HG02943 (cell line): Measurements from ENCODE around the gene VSTM4.

Experiments used
- ATAC-seq: cut with Tn5 transposase; IDR thresholded peaks from one replicate; pipeline ENCODE4 v1.9.1; 2021; ENCODE audit warnings: mild to moderate bottlenecking, low read depth, moderate library complexity; ENCODE audit not compliant: unreplicated experiment

Gene VSTM4

DNA sequence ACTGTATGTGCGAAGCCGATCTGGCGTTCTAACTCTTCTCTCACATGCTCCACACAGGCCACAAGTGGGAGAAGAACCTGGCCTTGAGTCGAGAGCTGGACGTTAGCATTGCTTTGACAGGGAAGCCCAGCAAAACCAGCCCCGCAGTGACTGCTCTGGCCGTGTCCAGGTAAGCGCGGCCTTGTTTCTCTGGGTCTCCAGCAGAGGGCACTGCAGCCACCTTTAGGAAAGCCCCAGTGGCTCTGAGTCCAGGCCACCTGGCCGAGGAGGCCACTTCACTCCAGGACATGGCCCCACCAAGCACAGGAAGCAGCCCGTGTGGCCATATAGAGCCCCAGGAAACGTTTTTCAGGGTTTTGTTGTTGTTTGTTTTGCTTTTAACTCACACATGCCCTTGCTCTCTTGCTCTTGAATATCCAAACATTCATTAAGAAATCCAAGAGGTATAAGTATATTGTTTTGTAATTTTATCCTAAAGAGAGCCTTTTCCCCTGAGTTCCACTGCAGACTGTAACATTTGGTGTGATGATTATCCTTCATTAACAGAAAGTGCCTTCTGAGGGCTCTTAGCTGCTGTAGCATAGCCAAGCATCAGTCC lies 133.9 kb downstream of the VSTM4 start:
- no peak for ATAC-seq

DNA sequence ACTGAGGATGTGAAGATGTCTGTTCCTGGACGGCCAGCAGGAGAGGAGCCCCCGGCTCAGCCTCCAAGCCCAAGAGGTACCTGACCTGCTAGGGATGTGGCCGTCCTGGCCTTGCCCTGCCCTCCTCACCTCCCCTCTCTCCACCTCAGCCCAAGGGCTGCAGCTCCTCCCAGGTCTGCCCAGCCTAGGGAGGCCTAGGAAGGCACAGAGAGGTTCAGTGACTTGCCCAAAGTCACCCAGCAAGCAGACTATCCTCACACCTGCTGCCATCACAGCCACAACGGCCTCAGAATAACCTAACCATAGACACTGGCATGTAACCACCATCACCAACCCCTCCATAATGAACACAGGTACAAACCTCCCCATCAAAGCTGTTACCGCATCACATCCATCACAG lies 137.0 kb downstream of the VSTM4 start:
- ATAC-seq: no peak

- no peak for ATAC-seq
Observed at GRCh38 chr10:48976196-48976595, 139.1 kb downstream of the VSTM4 start.

DNA sequence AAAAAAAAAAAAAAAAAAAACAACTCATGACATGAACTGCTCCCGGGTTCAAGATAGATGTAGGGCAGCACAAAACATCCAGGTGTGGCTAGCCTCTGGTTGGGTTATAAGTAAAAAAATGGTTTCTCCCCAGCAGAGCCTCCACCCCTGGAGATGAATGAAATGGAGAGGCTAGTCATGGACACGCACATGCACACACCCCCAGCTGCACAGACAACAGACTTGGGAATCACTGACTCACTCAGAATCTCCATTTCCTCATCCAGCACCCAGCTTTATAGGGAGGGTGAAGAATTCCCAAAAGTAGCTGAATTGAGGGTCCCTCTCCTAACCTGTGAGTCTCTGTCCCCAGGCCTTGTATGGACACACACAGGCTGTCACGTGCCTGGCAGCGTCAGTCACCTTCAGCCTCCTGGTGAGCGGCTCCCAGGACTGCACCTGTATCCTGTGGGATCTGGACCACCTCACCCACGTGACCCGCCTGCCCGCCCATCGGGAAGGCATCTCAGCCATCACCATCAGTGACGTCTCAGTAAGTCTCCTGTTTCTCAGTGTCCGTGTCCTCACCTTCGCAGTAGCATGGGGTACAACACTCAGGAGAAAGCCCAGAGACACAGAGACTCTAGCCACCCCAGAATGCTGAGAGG lies 140.7 kb downstream of the VSTM4 start:
- no peak for ATAC-seq

DNA sequence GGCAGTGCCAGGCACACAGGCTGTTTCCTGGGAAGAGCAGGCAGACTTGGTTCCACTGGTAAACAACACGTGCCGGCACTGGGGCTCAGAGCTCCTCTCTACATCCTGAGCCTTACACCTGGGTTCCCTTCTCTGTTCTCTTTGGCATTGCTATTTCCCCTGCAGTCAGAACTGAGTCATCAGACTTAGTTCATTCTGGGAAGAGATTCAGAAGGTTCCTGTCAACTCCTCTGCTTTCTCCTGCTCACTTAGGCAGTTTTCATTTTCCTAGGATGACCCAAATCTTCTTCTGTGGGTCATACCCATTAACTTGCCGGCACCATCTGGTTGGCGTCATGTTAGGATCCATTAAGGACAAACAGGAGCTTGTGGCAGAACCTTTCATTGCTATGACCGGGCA lies 142.3 kb downstream of the VSTM4 start:
- no peak for ATAC-seq

- no peak for ATAC-seq
Observed at GRCh38 chr10:48970654-48971053, 144.7 kb downstream of the VSTM4 start.

- no peak for ATAC-seq
Observed at GRCh38 chr10:48970046-48970445, 145.3 kb downstream of the VSTM4 start.

DNA sequence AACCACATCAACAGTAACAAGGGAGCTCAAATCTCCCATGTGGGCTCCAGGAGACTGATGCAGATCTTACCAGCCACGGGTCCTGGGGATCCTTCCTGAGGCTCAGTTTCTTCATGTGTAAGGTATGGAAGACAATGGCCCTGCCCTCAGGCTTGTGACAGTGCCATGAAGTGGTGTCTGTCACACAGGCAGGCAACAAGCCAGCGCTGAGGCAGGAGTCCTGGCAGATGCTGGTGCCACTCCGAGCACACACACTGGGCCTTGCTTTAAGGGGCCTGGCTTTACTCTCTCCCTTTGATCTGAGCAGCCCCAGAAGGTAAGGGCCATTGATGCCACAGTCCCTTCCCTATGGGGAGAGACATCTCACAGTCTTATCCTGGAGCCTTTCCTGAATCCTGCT lies 147.3 kb downstream of the VSTM4 start:
- no peak for ATAC-seq

DNA sequence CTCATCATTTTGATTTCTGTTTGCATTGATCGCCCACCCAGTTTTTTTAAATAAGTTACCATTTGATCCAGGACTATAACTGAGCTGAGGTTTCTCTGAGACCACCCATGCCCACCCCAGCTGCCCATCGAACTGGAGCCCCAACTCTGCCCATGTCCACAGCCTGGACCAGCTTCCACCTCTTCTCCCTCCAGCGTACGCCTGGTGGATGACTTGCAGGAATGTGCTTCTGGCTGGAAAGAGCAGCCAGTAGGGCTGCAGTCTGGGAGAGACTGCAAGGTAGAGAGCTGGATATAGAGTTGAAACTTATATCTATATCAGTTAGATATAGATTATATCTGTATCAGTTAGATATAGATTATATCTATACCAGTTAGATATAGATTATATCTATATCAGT lies 149.9 kb downstream of the VSTM4 start:
- no peak for ATAC-seq
